Retinal pigment epithelial cell (primary cell): ENCODE results near the gene GNA12.
"Not testable (repeated sequence)": the region's sequence is repeated elsewhere in the genome, so short reads cannot be mapped to it uniquely, and the experiment has no call there.

ENCODE experiments used
- DNase-seq: peaks from one replicate; pipeline ENCODE4 v3.0.0-alpha.2; 2010; ENCODE audit warnings: low read depth
- H3K4me3 ChIP-seq: 2 replicates; pipeline ENCODE4 v1.5.1; 2011; ENCODE audit warnings: mild to moderate bottlenecking, low read length, control low read depth, moderate library complexity
- TF ChIP-seq, protein P1 (sequence below): conservative IDR thresholded peaks from 2 replicates; pipeline ENCODE4 v1.5.1; 2011; ENCODE audit warnings: low read depth, low read length, control low read depth, inconsistent platforms

The GNA12 gene

DNA sequence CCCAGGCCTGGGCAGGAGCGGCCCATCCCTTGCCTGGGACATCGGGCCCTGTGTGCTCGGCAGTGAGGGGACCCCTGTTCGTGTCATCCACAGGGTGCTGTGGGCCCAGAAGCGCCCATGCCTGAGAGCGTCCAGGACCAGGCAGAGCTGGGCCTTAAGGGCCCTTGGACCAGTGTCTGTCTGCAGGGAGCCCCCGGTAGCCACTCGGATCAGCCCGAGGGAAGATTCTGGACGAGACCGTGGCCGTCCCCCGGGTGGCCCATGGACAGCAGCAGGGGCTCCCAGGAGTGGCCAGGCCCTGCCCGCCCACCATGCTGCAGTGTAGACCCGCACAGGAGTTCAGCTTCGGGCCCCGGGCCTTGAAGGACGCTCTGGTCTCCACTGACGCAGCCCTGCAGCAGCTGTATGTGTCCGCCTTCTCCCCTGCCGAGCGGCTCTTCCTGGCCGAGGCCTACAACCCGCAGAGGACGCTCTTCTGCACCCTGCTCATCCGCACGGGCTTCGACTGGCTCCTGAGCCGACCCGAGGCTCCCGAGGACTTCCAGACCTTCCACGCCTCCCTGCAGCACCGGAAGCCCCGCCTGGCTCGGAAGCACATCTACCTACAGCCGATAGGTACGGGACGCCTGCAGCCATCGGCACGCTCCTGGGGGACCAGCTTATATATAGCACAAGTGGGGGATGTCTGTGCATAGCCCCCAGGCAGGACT is 143.8 kb downstream of the GNA12 start:
- DNase-seq = no peak
- TF ChIP-seq, protein P1, sequence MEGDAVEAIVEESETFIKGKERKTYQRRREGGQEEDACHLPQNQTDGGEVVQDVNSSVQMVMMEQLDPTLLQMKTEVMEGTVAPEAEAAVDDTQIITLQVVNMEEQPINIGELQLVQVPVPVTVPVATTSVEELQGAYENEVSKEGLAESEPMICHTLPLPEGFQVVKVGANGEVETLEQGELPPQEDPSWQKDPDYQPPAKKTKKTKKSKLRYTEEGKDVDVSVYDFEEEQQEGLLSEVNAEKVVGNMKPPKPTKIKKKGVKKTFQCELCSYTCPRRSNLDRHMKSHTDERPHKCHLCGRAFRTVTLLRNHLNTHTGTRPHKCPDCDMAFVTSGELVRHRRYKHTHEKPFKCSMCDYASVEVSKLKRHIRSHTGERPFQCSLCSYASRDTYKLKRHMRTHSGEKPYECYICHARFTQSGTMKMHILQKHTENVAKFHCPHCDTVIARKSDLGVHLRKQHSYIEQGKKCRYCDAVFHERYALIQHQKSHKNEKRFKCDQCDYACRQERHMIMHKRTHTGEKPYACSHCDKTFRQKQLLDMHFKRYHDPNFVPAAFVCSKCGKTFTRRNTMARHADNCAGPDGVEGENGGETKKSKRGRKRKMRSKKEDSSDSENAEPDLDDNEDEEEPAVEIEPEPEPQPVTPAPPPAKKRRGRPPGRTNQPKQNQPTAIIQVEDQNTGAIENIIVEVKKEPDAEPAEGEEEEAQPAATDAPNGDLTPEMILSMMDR = no peak
- H3K4me3 ChIP-seq = no peak overlapping the region

GRCh38 chr7:2699289-2699620 is 144.9 kb downstream of the GNA12 start:
- no peak for DNase-seq
- TF ChIP-seq, protein P1 = no peak
- no peak overlapping the region for H3K4me3 ChIP-seq

GRCh38 chr7:2698581-2699288 is 145.4 kb downstream of the GNA12 start:
- DNase-seq = no peak
- H3K4me3 ChIP-seq = no peak overlapping the region
- TF ChIP-seq, protein P1 = no peak

GRCh38 chr7:2694122-2694436 is 150.0 kb downstream of the GNA12 start:
- DNase-seq, H3K4me3 ChIP-seq: not testable (repeated sequence)

GRCh38 chr7:2693420-2694121 is 150.5 kb downstream of the GNA12 start:
- not testable (repeated sequence) for DNase-seq, H3K4me3 ChIP-seq

GRCh38 chr7:2692543-2692942 is 151.6 kb downstream of the GNA12 start:
- DNase-seq = no peak
- no peak overlapping the region for H3K4me3 ChIP-seq
- TF ChIP-seq, protein P1 = no peak

- not testable (repeated sequence) for DNase-seq, H3K4me3 ChIP-seq
These were observed 152.1 kb downstream of the GNA12 start for GRCh38 chr7:2691932-2692439.

DNA sequence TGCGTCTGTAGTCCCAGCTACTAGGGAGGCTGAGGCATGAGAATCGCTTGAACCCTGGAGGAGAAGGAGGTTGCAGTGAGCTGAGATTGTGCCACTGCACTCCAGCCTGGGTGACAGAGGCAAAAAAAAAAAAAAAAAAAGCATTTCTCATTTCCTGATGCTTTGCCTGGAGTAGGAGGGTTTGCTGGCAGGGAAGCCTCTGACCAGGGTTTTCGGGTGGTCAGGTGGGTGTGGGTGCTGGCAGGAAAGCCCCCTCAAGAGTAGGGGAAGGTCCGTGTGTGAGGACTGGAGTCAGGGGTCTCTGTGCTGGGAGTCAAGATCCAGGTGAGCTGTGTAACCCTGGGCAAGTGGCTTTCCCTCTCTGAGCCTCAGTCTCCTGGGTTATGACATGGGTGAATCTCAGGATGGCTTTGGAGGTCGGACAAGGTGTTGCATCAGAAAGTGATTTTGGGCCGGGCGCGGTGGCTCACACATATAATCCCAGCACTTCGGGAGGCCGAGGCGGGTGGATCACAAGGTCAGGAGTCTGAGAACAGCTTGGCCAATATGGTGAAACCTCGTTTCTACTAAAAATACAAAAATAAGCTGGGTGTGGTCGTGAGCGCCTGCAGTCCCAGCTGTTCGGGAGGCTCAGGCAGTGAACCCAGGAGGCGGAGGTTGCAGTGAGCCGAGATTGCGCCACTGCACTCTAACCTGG is 152.9 kb downstream of the GNA12 start:
- no peak overlapping the region for H3K4me3 ChIP-seq
- no peak for DNase-seq
- TF ChIP-seq, protein P1 = no peak
